Tibial nerve (tissue), 4 donors: Measurements from ENCODE around the gene TFEB.

ENCODE experiments used
- CTCF ChIP-seq, 5 experiments: fragments of 200-600 bp in 3 of 5; fragments of 450-650 bp in 2 of 5; sonication (generic) in 3 of 5; IDR thresholded peaks; one replicate each; pipeline ENCODE4 v1.5.1; 2016 to 2019; ENCODE audit warnings: antibody characterized with exemption in 5 of 5, mild to moderate bottlenecking in 3 of 5, moderate library complexity in 2 of 5
- EP300 ChIP-seq, 2 donors: sonication (generic); formaldehyde crosslinking; IDR thresholded peaks; one replicate each; pipeline ENCODE4 v1.6.1; 2017; ENCODE audit warnings: antibody characterized with exemption in 2 of 2, mild to moderate bottlenecking in 1 of 2
- POLR2A ChIP-seq, 2 donors: fragments of 450-650 bp; IDR thresholded peaks; one replicate each; pipeline ENCODE4 v1.6.1; 2017; ENCODE audit warnings: antibody characterized with exemption in 2 of 2, mild to moderate bottlenecking in 2 of 2, moderate library complexity in 2 of 2

GRCh38 chr6:41650120-41650519 is 85.3 kb downstream of the TFEB start:
- no peak for TF ChIP-seq CTCF (IDR thresholded peaks at IDR 0.05)
- TF ChIP-seq EP300 (IDR thresholded peaks at IDR 0.05) = no peak
- no peak for TF ChIP-seq POLR2A (IDR thresholded peaks at IDR 0.05)
